GM10248 (cell line): ENCODE results near the gene CGRRF1.

Experiments
- CTCF ChIA-PET: fragments of 300-600 bp; sonication (Branson Sonifier 250); formaldehyde crosslinking; extraction: SDS; loops from one replicate; lab custom pipeline; 2021; ENCODE audit warnings: antibody characterized with exemption; lab: Yijun Ruan, JAX
- POLR2A ChIA-PET: fragments of 350-650 bp; sonication (Branson Sonifier 250); formaldehyde crosslinking; extraction: SDS; loops from one replicate; lab custom pipeline; 2020; ENCODE audit warnings: antibody characterized with exemption; lab: Yijun Ruan, JAX
- DNase-seq: peaks from one replicate; pipeline ENCODE4 v3.0.0; 2012; ENCODE audit errors: extremely low spot score
- TF ChIP-seq, protein P1 (sequence below): IDR thresholded peaks from 2 replicates; pipeline ENCODE4 v1.5.1; 2012; ENCODE audit warnings: mild to moderate bottlenecking, low read depth; ENCODE audit errors: extremely low read depth, missing control alignments, control extremely low read depth

CGRRF1 gene

DNA sequence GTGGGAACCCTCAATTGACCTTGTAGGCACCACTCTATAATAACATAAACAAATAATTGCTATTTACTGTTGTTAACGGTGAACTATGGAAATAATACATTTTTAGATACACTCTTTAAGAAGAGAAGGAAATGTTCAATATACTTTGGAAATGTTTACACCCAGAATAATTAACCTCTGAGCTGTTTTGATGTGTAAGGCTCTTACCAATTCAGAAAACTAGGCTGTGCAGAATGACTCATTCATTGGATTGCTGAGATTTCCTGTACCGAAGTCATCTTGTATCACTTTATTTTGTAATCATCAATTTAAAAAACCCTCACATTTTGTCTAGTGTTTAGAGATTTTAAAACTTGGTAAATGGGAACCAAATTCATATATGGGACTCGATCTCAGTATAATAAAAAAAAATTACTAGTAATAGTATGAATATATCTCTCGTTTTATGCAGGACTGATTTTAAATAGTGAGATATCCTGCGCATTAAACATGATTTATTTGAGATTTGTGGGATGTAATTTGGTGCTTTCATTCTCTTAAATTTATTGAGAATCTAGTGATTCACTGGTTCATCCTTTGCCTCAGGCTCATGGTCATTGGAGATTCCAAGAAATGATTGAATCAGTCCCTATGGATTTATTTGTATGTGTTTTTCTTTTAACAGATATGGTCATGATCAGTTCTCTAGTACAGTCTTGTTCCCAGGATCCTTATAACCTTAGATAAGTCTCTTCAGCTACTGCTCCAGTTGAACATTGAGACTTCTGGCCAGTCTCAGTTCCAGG, 61.1 kb downstream of the CGRRF1 start:
- ChIA-PET CTCF (interaction anchor here (1.1 to 1.5 kb wide), 2 partner anchors 72 to 203 kb away, joined by 3 to 4 read pairs; no protein-coding TSS in a partner anchor), POLR2A (no interaction called here)
- no peak for DNase-seq
- TF ChIP-seq, protein P1, sequence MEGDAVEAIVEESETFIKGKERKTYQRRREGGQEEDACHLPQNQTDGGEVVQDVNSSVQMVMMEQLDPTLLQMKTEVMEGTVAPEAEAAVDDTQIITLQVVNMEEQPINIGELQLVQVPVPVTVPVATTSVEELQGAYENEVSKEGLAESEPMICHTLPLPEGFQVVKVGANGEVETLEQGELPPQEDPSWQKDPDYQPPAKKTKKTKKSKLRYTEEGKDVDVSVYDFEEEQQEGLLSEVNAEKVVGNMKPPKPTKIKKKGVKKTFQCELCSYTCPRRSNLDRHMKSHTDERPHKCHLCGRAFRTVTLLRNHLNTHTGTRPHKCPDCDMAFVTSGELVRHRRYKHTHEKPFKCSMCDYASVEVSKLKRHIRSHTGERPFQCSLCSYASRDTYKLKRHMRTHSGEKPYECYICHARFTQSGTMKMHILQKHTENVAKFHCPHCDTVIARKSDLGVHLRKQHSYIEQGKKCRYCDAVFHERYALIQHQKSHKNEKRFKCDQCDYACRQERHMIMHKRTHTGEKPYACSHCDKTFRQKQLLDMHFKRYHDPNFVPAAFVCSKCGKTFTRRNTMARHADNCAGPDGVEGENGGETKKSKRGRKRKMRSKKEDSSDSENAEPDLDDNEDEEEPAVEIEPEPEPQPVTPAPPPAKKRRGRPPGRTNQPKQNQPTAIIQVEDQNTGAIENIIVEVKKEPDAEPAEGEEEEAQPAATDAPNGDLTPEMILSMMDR, result no peak

DNA sequence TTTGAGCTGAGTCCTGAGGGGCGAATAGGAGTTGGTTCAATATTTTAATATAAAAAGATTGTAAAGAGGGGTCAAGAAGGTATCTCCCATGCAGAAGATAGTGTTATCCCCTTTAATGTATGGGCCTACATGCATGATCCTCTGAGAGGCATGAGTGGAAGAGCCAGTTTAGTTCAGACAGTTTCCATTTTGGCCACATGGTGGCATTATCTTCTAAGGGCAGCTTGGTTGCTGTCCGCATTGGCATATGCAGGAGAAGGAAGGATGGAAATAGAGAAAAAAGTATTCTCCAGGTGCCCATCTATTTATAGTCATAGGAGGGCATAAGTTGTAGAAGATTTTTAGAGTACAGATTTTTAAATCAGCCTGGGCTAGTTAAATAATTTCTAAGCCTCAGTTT, 62.6 kb downstream of the CGRRF1 start:
- TF ChIP-seq, protein P1, result peak; percentile 40
- CTCF ChIA-PET, result interaction anchor here (1.1 to 1.3 kb wide), 2 partner anchors 20 to 70 kb away, joined by 3 read pairs; no protein-coding TSS in a partner anchor
- DNase-seq, result no peak
- POLR2A ChIA-PET, result no interaction called here

DNA sequence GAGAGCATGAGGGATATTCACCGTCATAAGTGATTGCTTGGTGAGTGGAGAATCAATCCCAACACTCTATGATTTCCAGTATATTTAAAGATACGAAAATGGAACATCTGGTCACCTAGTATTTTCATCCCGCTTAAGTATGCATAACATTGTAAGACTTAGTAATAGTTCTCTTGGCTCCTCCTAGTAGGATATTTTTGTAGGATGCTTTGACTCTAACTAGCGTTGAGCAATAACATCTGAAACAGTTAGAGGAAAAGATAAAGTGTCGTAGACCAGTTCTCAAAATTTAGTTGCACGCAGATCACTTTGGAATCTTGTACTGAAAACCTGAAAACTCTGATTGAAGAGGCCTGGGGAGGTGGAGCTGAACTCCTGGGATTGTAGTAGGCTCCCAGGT, 64.8 kb downstream of the CGRRF1 start:
- ChIA-PET POLR2A (no interaction called here), CTCF (interaction anchor here (1.6 to 2.8 kb wide), 3 partner anchors 68 to 199 kb away, joined by 4 to 9 read pairs (median 5); no protein-coding TSS in a partner anchor)
- DNase-seq, result no peak
- TF ChIP-seq, protein P1, result no peak

DNA sequence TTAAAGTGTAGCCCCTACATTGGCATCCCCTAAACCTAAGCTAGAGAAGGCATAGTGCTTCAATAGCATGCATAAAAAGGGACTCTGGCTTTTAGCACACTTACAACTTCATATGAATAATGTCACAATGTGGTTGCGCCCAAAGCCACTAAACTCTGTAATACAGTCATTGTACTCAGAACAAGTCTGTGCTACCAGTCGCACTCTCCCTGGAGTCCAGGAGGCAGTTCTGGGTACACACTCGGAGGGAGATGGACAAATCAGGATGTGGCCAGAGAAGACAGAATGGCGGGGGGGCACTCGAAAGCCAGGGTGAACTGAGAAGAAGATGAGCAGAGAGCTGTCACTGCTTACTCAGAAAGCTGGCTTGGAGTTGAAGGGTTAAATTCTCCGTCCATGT, 67.8 kb downstream of the CGRRF1 start:
- DNase-seq, result no peak
- ChIA-PET CTCF (interaction anchor here (1.0 to 1.4 kb wide), 4 partner anchors 12 to 33 kb away, joined by 3 to 4 read pairs (median 4); no protein-coding TSS in a partner anchor), POLR2A (no interaction called here)
- TF ChIP-seq, protein P1, result no peak

DNA sequence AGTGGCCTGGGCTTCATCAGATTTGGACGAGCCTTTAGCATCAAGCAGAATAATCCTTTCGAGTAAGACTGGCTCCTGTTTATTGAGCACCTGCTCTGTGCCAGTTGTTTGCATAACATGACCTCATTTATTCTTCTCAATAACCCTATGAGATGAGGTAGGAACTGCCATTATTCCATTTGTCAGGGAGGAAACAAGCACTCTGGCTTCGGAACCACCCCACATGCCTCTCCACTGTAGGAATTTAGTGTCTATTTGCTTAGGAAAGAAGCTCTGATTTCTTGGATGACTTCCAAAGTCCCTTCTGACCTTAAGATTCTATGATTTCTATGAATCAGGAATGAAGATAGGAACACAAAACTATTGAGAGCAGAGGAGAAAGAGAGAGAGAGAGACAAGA, 68.3 kb downstream of the CGRRF1 start:
- TF ChIP-seq, protein P1, result no peak
- DNase-seq, result no peak
- ChIA-PET POLR2A (no interaction called here), CTCF (interaction anchor here (1.3 to 1.4 kb wide), 2 partner anchors 12 to 13 kb away, joined by 4 read pairs; no protein-coding TSS in a partner anchor)

DNA sequence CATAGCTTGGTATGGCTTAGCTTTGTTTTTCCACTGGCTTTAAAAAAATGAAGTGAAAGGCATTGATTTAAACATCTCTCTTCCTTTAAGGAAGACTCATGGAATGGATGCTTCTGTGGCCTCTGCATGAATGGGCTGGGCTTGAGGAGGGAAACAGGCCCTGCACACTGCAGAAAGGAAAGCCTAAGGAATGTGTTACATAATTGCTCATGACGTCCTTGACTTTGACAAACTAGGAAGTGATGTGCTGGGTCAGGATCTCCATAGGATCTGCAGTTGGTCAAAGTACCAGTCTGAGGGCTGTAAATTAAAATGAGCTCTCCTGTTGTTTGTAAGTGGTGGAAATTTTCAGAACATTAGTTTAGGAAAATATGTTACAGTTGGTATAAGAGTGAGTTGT, 69.9 kb downstream of the CGRRF1 start:
- DNase-seq, result no peak
- ChIA-PET CTCF (interaction anchor here (1.1 to 2.3 kb wide), 7 partner anchors 11 to 194 kb away, joined by 3 to 9 read pairs (median 3); no protein-coding TSS in a partner anchor), POLR2A (no interaction called here)
- TF ChIP-seq, protein P1, result no peak
